ENCODE results near the gene SFT2D2.

The SFT2D2 gene

GRCh38 chr1:168221275-168221674 lies 4.5 kb upstream of the SFT2D2 start:
- in situ Hi-C loops (cut with MboI; ENCODE audit: low sequenced_read_pairs): no loop called here

- in situ Hi-C loops (cut with MboI; ENCODE audit: low sequenced_read_pairs): no loop called here
Measured at GRCh38 chr1:168223261-168223660, 2.5 kb upstream of the SFT2D2 start.

GRCh38 chr1:168223681-168224540 lies 1.9 kb upstream of the SFT2D2 start:
- in situ Hi-C loops (cut with MboI; ENCODE audit: low sequenced_read_pairs): no loop called here

- in situ Hi-C loops (cut with MboI; ENCODE audit: low sequenced_read_pairs): no loop called here
Measured at GRCh38 chr1:168224991-168225390, 813 bp upstream of the SFT2D2 start.

GRCh38 chr1:168227620-168228019 lies 1.8 kb downstream of the SFT2D2 start:
- in situ Hi-C loops (cut with MboI; ENCODE audit: low sequenced_read_pairs): no loop called here

- in situ Hi-C loops (cut with MboI; ENCODE audit: low sequenced_read_pairs): no loop called here
Measured at GRCh38 chr1:168229893-168230292, 4.1 kb downstream of the SFT2D2 start.

GRCh38 chr1:168230709-168231108 lies 4.9 kb downstream of the SFT2D2 start:
- in situ Hi-C loops (cut with MboI; ENCODE audit: low sequenced_read_pairs): no loop called here

GRCh38 chr1:168234846-168235547 lies 9.2 kb downstream of the SFT2D2 start:
- in situ Hi-C loops (cut with MboI; ENCODE audit: low sequenced_read_pairs): no loop called here

GRCh38 chr1:168235548-168235885 lies 9.7 kb downstream of the SFT2D2 start:
- in situ Hi-C loops (cut with MboI; ENCODE audit: low sequenced_read_pairs): no loop called here

GRCh38 chr1:168235937-168236336 lies 10.1 kb downstream of the SFT2D2 start:
- in situ Hi-C loops (cut with MboI; ENCODE audit: low sequenced_read_pairs): no loop called here

- in situ Hi-C loops (cut with MboI; ENCODE audit: low sequenced_read_pairs): no loop called here
Measured at GRCh38 chr1:168236836-168237611, 11.2 kb downstream of the SFT2D2 start.

- in situ Hi-C loops (cut with MboI; ENCODE audit: low sequenced_read_pairs): no loop called here
Measured at GRCh38 chr1:168243198-168243597, 17.4 kb downstream of the SFT2D2 start.

- in situ Hi-C loops (cut with MboI; ENCODE audit: low sequenced_read_pairs): no loop called here
Measured at GRCh38 chr1:168243636-168244212, 17.9 kb downstream of the SFT2D2 start.

- in situ Hi-C loops (cut with MboI; ENCODE audit: low sequenced_read_pairs): no loop called here
Measured at GRCh38 chr1:168245042-168245441, 19.2 kb downstream of the SFT2D2 start.

GRCh38 chr1:168246506-168246905 lies 20.7 kb downstream of the SFT2D2 start:
- in situ Hi-C loops (cut with MboI; ENCODE audit: low sequenced_read_pairs): no loop called here

GRCh38 chr1:168252204-168252733 lies 26.5 kb downstream of the SFT2D2 start:
- in situ Hi-C loops (cut with MboI; ENCODE audit: low sequenced_read_pairs): no loop called here

GRCh38 chr1:168256164-168256563 lies 30.4 kb downstream of the SFT2D2 start:
- in situ Hi-C loops (cut with MboI; ENCODE audit: low sequenced_read_pairs): no loop called here

- in situ Hi-C loops (cut with MboI; ENCODE audit: low sequenced_read_pairs): no loop called here
Measured at GRCh38 chr1:168257397-168257796, 31.6 kb downstream of the SFT2D2 start.

GRCh38 chr1:168259567-168259966 lies 33.8 kb downstream of the SFT2D2 start:
- in situ Hi-C loops (cut with MboI; ENCODE audit: low sequenced_read_pairs): no loop called here

- in situ Hi-C loops (cut with MboI; ENCODE audit: low sequenced_read_pairs): no loop called here
Measured at GRCh38 chr1:168260393-168260792, 34.6 kb downstream of the SFT2D2 start.

GRCh38 chr1:168261390-168261789 lies 35.6 kb downstream of the SFT2D2 start:
- in situ Hi-C loops (cut with MboI; ENCODE audit: low sequenced_read_pairs): no loop called here
